Fibroblast of skin of left biceps (primary cell): Measurements from ENCODE around the gene PNPLA1.

ENCODE experiments used
- DNase-seq, 2 experiments: peaks; one replicate each; pipeline ENCODE4 v3.0.0-alpha.2; 2013; ENCODE audit warnings: low read depth in 2 of 2

Gene PNPLA1

GRCh38 chr6:36246506-36247268, 23.2 kb upstream of the PNPLA1 start:
- DNase-seq: no peak

- DNase-seq: no peak
Measured at GRCh38 chr6:36247693-36248092, 22.2 kb upstream of the PNPLA1 start.

DNA sequence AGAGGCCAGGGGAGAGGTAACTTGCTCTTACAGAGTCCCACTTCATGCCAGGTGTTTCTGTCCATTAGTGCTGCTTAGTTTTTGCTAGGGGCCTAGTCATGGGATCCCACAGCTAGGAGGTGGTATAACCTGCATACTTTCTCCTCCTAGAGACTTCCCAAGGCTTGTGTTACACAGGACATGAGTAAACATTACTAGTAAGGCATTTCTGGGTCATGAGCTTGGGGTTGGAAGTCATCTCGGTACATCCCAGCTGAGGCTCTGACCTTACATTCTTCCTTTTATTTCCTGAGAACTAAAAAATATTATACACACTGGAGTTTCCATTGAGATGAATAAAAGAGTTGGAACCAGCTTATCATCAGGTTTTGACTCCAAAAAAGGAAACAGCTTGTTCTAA, 20.9 kb upstream of the PNPLA1 start:
- DNase-seq: no peak

- no peak for DNase-seq
Measured at GRCh38 chr6:36249536-36249935, 20.3 kb upstream of the PNPLA1 start.

- DNase-seq: no peak
Measured at GRCh38 chr6:36252005-36252404, 17.9 kb upstream of the PNPLA1 start.

DNA sequence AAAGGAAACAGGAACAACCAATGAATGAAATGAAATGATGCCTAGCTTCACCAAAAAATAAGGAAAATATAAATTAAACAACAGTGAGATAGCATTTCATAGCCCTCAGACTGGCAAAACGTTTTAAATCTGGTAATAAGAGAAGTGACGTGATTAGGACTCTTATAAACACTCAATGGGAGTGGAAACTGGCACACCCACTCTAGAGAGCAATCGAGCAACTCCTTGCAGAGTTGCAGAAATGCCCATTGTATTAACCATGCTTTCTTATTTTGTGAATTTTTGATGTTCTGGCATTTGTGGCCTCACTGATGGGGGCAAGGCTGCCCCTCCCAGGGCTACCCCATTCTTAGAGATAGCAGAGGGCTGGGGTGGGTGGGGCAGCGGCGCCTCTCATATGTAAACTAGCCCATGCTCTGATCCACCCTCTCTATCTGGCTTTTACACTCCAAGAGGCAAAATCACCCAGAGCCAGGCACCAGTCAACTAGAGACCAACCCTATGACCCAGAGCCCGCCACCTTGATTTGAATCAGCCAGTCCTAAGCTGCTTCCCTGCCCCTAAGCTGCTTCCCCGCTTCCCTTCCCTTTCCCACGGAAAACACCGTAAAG, 6.4 kb upstream of the PNPLA1 start:
- DNase-seq: no peak

- no peak for DNase-seq
Measured at GRCh38 chr6:36265744-36266143, 4.1 kb upstream of the PNPLA1 start.

- DNase-seq: no peak
Measured at GRCh38 chr6:36266913-36267644, 2.8 kb upstream of the PNPLA1 start.

GRCh38 chr6:36267731-36268477, 2.0 kb upstream of the PNPLA1 start:
- DNase-seq: no peak

DNA sequence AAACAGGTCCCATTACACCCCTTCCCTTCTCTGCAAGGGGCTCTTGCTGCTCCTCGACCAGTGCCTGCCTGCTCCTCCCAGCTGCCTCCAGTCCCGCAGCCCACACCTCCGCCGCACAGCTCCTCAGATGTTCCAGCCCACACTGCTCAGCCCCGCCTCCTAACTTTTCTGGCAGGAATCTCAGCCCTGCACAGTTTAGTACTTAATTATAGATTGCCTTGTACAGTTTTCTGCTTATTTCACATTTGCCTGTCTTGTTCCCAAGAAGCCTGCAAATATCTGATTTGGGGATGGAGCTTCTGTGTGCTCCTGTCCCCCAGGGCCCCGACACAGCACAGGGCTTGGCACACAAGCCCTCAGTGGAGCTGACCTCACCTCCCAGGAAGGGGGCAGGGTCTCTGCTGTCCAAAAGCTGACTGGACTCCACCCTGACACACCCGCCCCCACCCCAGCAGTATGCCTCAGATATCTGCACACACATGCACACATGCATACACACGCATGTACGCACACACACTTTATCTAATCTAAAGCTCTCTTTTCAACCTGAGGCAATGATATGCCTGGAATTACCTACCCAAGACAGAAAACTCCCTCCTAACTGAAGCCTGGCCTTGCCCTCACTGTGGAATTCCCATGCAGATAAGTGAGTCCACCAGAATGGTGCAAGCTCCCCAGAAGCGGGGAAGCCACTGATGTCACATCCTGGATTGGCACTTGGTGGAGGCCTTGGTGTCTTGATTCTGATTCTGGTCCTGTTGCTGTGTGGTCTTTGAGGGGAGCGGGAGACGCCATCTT, 1.2 kb upstream of the PNPLA1 start:
- no peak for DNase-seq

DNA sequence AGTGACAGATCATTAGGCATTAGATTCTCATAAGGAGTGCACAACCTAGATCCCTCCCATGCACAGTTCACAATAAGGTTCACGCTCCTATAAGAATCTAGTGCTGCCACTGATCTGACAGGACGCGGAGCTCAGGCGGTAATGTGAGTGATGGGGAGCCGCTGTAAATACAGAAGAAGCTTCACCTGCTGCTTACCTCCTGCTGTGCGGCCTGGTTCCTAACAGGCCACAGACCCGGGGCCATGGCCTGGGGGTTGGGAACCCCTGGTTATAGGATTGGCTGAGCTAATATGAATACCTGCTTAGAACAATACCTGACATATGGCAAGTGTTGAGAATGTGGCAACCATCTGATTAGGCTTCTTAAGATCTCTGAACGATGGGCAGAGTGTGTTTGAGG, 2.4 kb downstream of the PNPLA1 start:
- no peak for DNase-seq

DNA sequence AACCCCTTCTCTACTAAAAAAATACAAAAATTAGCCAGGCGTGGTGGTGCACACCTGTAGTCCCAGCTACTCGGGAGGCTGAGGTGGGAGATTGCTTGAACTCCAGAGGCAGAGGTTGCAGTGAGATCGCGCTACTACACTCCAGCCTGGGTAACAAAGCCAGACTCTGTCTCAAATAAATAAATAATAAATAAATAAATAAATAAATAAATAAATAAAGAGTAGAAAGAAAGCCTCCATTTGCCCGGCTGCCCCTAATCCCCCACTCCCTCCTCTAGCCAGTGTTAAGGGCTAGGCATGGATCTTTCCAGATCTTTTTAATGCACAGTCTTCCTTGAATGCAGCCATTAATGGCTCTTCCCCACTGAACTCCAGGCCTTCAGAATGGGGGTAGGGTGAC, 3.2 kb downstream of the PNPLA1 start:
- DNase-seq: no peak

GRCh38 chr6:36273802-36274514, 4.1 kb downstream of the PNPLA1 start:
- DNase-seq: no peak

DNA sequence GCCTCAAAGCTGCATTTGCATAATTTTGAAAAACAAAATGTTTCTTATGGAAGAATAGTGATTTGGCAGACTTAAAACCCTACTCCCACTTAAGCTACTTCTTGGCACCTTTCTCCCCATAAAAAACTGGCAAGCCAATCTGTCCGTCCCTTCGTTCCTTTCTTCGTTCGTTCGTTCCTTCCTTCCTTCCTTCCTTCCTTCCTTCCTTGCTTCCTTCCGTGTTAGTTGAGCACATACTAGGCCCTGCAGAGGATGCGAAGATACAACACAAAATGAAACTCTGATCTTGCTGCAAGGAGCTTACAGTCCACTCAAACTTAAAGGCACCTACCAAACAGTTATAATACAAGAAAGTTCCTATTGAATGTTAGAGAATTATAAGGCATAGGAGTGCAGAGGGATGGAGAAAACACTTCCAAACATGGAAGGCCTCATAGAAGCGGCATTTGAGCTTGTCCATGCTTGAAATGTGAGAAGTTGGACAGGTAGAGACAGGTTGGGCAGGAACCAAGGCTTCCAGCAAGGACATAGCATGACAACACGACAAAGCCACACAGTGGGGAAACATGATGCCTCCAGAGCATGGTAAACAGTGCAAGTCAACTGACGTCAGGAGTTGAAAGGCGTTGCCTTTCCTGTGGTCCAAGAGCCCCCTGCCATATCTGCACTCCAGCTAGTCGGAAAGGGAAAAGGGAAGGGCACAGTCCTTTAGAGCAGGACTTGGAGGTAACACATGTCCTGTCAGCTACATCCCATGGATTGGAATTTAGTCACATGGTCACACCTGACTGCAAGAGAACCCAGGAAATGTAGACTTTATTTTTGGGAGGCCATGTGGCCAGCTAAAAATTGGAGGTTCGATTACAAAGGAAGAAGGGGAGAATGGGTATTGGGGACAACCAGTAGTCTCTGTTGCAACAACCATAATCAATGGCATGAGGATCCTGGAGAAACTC, 7.0 kb downstream of the PNPLA1 start:
- no peak for DNase-seq

DNA sequence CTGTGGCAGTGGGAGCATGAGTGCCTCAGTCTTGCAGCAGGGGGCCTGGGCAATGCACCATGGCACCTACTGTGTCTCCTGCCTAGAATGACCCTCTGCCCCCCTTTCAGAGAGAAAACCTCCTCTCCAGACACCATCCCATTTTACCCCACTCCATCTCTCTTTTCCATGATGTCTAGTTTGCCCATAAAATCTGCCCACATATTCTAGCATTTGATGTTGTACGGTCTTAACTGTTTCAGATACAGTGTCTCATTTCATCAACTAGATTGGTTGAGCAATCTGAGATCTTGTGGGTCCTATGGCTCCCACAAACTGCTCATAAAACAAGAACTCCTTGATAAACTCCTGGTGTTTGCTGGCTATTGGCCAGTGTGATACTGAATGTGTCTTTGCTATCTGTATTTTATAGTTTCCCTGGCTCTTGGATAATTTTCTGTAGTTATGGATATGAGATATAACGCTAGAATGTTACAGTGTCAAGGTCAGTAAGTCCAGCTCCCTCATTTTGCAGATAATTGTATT, 8.1 kb downstream of the PNPLA1 start:
- no peak for DNase-seq

GRCh38 chr6:36280467-36280866, 10.6 kb downstream of the PNPLA1 start:
- DNase-seq: no peak

DNA sequence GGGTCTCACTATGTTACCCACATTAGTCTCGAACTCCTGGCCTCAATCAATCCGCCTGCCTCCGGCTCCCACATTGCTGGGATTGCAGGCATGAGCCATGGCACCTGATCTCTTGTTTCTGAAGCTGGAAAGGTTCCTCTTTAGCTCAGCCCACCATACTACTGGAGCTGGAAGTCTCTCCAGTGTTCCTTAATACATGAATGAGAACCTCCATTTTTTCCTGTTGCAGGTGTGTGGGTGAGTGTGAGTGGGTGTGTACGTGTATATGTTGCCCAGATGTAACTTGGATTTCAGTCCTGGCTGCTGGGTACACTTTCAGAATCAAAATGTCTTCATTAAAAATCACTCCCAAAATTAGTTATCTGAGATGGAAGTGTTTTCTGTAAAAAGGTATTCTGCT, 11.1 kb downstream of the PNPLA1 start:
- DNase-seq: no peak

DNA sequence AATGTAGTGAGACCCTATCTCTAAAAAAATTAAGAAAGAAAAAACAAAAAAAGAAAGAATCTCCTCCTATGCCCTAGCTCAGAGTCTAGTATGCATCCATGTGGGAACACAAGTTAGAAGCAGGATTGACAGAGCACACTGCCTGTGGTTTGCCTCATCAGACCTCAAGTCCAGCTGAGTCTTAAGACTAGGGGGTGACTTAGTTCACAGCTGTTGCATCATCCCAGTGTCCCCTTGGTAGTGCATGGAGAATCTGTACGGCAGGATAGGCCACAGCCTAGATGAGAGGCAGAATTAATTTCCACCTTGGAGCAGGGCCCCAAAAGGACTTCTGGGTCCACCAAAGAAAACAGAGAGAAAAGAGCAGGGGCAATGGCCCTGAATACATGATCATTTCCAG, 13.7 kb downstream of the PNPLA1 start:
- DNase-seq: no peak

DNA sequence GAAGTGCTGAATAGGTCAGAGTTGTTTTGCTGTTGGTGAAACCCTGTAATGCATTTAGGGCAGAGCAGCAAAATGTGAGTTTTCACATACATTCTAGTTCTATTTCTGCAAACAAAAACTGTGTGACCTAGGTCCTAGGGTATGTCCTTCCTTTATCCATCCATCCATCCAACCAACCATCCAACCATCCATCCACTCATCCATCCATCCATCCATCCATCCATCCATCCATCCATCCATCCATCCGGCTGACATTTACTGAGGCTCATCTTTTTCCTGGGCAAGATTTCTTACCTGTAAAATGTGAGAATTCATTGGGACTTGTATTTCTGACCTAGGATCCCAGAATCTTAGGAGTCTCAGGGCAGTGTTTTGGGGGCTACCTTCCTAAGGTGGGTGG, 14.5 kb downstream of the PNPLA1 start:
- DNase-seq: no peak
